NCI-H2081 treated with DMSO at 0.1 percent for 48 hours (cell line): ENCODE data around the gene UNC5C.

ENCODE experiments used
- DNase-seq: peaks from one replicate; lab custom pipeline; 2025; lab: John Stamatoyannopoulos, UW

The UNC5C gene

DNA sequence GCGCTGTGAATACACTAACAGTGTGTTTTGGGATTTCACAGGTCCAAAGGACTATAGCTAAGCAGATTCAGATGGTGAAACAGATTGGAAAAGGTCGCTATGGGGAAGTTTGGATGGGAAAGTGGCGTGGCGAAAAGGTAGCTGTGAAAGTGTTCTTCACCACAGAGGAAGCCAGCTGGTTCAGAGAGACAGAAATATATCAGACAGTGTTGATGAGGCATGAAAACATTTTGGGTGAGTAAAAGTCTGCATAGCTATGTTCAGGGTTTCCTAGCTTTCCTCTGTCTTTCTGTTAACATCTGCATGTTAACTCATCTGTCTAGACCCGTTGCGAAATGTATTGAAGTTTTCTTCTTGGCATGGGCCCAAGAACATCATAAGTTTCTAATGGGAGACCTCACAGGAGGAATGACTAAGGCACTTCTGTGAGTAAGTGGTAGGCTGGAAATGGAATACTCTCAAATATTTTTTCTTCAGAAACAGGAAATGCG lies 418.9 kb downstream of the UNC5C start:
- no peak for DNase-seq

- DNase-seq = no peak
Measured at GRCh38 chr4:95129031-95129430, 419.7 kb downstream of the UNC5C start.

DNA sequence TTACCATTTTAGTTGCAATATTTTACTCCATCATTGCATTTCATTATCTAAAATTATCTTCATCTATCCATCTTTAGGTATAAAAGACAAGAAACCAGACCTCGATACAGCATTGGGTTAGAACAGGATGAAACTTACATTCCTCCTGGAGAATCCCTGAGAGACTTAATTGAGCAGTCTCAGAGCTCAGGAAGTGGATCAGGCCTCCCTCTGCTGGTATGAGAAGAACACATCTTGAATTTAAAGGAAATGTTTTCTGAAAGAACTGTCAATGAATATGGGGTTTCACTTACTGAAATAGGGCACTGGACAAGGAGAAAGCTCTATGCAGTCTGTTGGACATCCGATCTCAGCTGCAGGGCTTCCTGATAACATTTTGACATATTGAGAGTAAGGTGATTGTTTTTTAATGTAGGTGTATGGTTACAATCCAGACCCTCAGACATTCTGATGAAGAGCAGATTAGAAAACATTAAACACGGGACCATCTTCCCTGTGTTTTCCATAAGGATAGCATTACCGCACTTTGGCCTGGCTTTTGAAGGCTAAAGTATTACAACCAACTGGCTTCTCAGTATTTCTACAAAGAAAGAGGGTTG lies 423.8 kb downstream of the UNC5C start:
- DNase-seq = no peak

GRCh38 chr4:95122001-95122400 lies 426.8 kb downstream of the UNC5C start:
- DNase-seq = no peak

- no peak for DNase-seq
Measured at GRCh38 chr4:95120456-95120855, 428.3 kb downstream of the UNC5C start.

DNA sequence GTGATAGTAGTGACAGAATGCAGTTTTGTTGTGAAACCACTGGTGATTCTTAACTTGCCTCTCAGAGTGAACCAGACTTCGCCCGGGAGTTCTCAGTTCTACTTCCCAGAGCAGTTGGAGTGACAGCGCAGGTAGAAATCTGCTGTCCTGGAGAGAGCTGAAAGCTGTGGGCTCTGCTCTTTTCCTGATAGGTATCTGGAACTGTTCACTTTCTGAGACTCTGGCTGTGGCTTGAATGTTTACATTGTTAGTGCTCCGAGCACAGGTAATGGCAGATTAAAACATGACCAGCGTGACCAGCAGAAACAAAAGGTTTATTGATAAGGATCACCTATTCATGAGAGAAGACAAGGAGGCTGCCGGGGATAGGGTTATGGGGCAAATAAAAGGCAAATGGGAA lies 430.3 kb downstream of the UNC5C start:
- DNase-seq = no peak

DNA sequence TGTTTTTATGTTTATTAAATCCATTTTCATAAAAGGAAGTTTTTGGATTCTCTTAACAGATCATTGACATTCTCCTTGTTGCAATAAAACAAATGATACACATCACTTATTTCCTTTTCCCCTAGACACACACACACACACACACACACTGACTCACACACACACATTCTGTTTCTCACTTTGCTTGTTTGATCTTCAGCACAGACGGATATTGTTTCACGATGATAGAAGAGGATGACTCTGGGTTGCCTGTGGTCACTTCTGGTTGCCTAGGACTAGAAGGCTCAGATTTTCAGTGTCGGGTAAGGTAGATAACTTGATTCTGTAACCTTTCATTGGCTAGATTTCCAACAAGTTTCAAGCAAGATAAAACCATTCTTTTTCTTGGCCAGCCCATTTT lies 434.3 kb downstream of the UNC5C start:
- no peak for DNase-seq
